ENCODE measurements around the gene GNPTG. TPM values are rescaled to one million over a fixed set of nuclear protein-coding genes. Genes with fewer than 3 reads are reported as not detected.

Gene GNPTG
- total RNA-seq, 1 donor = 69.1 TPM

- Histone ChIP-seq H3K4me2 (ENCODE audit: insufficient read depth, low read length) (peak overlapping the region; percentile 72), H3K4me1 (ENCODE audit: insufficient read depth, low read length) (peaks cover 9% of the 10 kb centered on the region), H3K4me3 (ENCODE audit: insufficient read depth, low read length) (peak overlapping the region; percentile 73), H3K27me3 (ENCODE audit: insufficient read depth, low read length) (no peaks in the 10 kb centered on the region), H3K9me3 (ENCODE audit: low read depth, low read length) (no peaks in the 10 kb centered on the region), H3K36me3 (ENCODE audit: insufficient read depth, low read length) (no peaks in the 10 kb centered on the region), H2AFZ (ENCODE audit: low read length) (no peak overlapping the region), H4K20me1 (ENCODE audit: insufficient read depth, low read length) (peaks cover 2% of the 10 kb centered on the region), H3K79me2 (ENCODE audit: insufficient read depth, low read length) (no peaks in the 10 kb centered on the region), H3K27ac (ENCODE audit: low read depth, low read length) (peak overlapping the region; percentile 61)
- no peak for TF ChIP-seq CTCF (IDR thresholded peaks at IDR 0.05; ENCODE audit: extremely low read depth, low read depth, low read length)
- peak; percentile 99 for DNase-seq (ENCODE audit: insufficient read length, low spot score, missing footprints)
Observed at GRCh38 chr16:1378804-1379303, 27.1 kb downstream of the GNPTG start.

- Histone ChIP-seq H2AFZ (ENCODE audit: low read length) (no peak overlapping the region), H3K4me3 (ENCODE audit: insufficient read depth, low read length) (peak overlapping the region; percentile 73), H3K27ac (ENCODE audit: low read depth, low read length) (peak overlapping the region; percentile 61), H3K4me1 (ENCODE audit: insufficient read depth, low read length) (peaks cover 9% of the 10 kb centered on the region), H3K36me3 (ENCODE audit: insufficient read depth, low read length) (no peaks in the 10 kb centered on the region), H3K9me3 (ENCODE audit: low read depth, low read length) (no peaks in the 10 kb centered on the region), H3K79me2 (ENCODE audit: insufficient read depth, low read length) (no peaks in the 10 kb centered on the region), H4K20me1 (ENCODE audit: insufficient read depth, low read length) (peaks cover 2% of the 10 kb centered on the region), H3K27me3 (ENCODE audit: insufficient read depth, low read length) (no peaks in the 10 kb centered on the region), H3K4me2 (ENCODE audit: insufficient read depth, low read length) (peak overlapping the region; percentile 72)
- no peak for TF ChIP-seq CTCF (IDR thresholded peaks at IDR 0.05; ENCODE audit: extremely low read depth, low read depth, low read length)
- DNase-seq (ENCODE audit: insufficient read length, low spot score, missing footprints) = peak; percentile 98
Observed at GRCh38 chr16:1379304-1380076, 27.8 kb downstream of the GNPTG start.

GRCh38 chr16:1380195-1380594 lies 28.5 kb downstream of the GNPTG start:
- Histone ChIP-seq H2AFZ (ENCODE audit: low read length) (no peak overlapping the region), H4K20me1 (ENCODE audit: insufficient read depth, low read length) (peaks cover 2% of the 10 kb centered on the region), H3K4me1 (ENCODE audit: insufficient read depth, low read length) (peaks cover 9% of the 10 kb centered on the region), H3K27me3 (ENCODE audit: insufficient read depth, low read length) (no peaks in the 10 kb centered on the region), H3K79me2 (ENCODE audit: insufficient read depth, low read length) (no peaks in the 10 kb centered on the region), H3K36me3 (ENCODE audit: insufficient read depth, low read length) (no peaks in the 10 kb centered on the region), H3K9me3 (ENCODE audit: low read depth, low read length) (no peaks in the 10 kb centered on the region), H3K4me2 (ENCODE audit: insufficient read depth, low read length) (peak overlapping the region; percentile 72), H3K4me3 (ENCODE audit: insufficient read depth, low read length) (no peak overlapping the region), H3K27ac (ENCODE audit: low read depth, low read length) (no peak overlapping the region)
- no peak for DNase-seq (ENCODE audit: insufficient read length, low spot score, missing footprints)
- no peak for TF ChIP-seq CTCF (IDR thresholded peaks at IDR 0.05; ENCODE audit: extremely low read depth, low read depth, low read length)

- TF ChIP-seq CTCF (IDR thresholded peaks at IDR 0.05; ENCODE audit: extremely low read depth, low read depth, low read length) = no peak
- Histone ChIP-seq H3K27ac (ENCODE audit: low read depth, low read length) (no peak overlapping the region), H3K79me2 (ENCODE audit: insufficient read depth, low read length) (no peaks in the 10 kb centered on the region), H3K4me2 (ENCODE audit: insufficient read depth, low read length) (no peak overlapping the region), H4K20me1 (ENCODE audit: insufficient read depth, low read length) (peaks cover 2% of the 10 kb centered on the region), H3K4me3 (ENCODE audit: insufficient read depth, low read length) (no peak overlapping the region), H2AFZ (ENCODE audit: low read length) (no peak overlapping the region), H3K4me1 (ENCODE audit: insufficient read depth, low read length) (peaks cover 9% of the 10 kb centered on the region), H3K27me3 (ENCODE audit: insufficient read depth, low read length) (no peaks in the 10 kb centered on the region), H3K9me3 (ENCODE audit: low read depth, low read length) (no peaks in the 10 kb centered on the region), H3K36me3 (ENCODE audit: insufficient read depth, low read length) (no peaks in the 10 kb centered on the region)
- DNase-seq (ENCODE audit: insufficient read length, low spot score, missing footprints) = no peak
Observed at GRCh38 chr16:1381612-1382406, 30.1 kb downstream of the GNPTG start.
